Dermis microvascular lymphatic vessel endothelial cell (primary cell): Measurements from ENCODE around the gene WIPF1. TPM values are rescaled to one million over a fixed set of nuclear protein-coding genes. Genes with fewer than 3 reads are reported as not detected.

Experiments used
- DNase-seq, 2 donors: peaks; one replicate each; pipeline versions ENCODE4 v3.0.0 to v3.0.0-alpha.2; 2010; ENCODE audit warnings: low read depth in 2 of 2
- total RNA-seq: library from RNA; depleted of rRNA; stranded (reverse); fragments of >200 nt; gene quantifications from 2 replicates; pipeline ENCODE4 v1.2.1, GENCODE V29; 2014

Gene WIPF1
- total RNA-seq, 1 donor from 2014 or later = 7.8 TPM

GRCh38 chr2:174597009-174597344, 627 bp downstream of the WIPF1 start:
- no peak for DNase-seq

- no peak for DNase-seq
These were observed 1.7 kb downstream of the WIPF1 start for GRCh38 chr2:174595891-174596397.

- DNase-seq = no peak
These were observed 2.3 kb downstream of the WIPF1 start for GRCh38 chr2:174595116-174595809.

DNA sequence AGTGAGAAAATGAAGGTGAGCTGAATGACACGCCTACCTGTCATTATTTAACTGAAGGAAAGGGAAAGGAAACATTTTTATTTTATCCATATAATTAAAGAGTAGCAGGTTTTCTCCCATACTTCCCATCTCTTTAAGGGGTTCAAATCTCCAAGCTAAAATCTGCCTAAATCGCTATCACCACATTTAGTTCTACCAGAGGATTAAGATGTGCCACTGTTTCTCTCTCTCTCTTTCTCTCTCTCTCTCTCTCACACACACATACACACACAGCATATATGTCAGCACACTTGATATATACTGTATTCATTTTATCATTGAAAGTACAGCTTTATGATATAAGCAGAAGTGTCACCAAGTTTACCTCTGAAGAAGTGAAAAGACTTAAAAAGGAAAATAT, 3.1 kb downstream of the WIPF1 start:
- no peak for DNase-seq

GRCh38 chr2:174593574-174594203, 3.9 kb downstream of the WIPF1 start:
- DNase-seq = peak in 1 of 2 donors; percentile 76

GRCh38 chr2:174593041-174593440, 4.6 kb downstream of the WIPF1 start:
- no peak for DNase-seq

- no peak for DNase-seq
These were observed 5.9 kb downstream of the WIPF1 start for GRCh38 chr2:174591740-174592139.

- DNase-seq = no peak
These were observed 6.5 kb downstream of the WIPF1 start for GRCh38 chr2:174590928-174591648.

GRCh38 chr2:174590346-174590745, 7.3 kb downstream of the WIPF1 start:
- DNase-seq = no peak

- DNase-seq = no peak
These were observed 8.3 kb downstream of the WIPF1 start for GRCh38 chr2:174589334-174589733.

- no peak for DNase-seq
These were observed 9.1 kb downstream of the WIPF1 start for GRCh38 chr2:174588463-174588862.

GRCh38 chr2:174587579-174587978, 10.0 kb downstream of the WIPF1 start:
- no peak for DNase-seq

GRCh38 chr2:174586418-174587295, 10.9 kb downstream of the WIPF1 start:
- no peak for DNase-seq

DNA sequence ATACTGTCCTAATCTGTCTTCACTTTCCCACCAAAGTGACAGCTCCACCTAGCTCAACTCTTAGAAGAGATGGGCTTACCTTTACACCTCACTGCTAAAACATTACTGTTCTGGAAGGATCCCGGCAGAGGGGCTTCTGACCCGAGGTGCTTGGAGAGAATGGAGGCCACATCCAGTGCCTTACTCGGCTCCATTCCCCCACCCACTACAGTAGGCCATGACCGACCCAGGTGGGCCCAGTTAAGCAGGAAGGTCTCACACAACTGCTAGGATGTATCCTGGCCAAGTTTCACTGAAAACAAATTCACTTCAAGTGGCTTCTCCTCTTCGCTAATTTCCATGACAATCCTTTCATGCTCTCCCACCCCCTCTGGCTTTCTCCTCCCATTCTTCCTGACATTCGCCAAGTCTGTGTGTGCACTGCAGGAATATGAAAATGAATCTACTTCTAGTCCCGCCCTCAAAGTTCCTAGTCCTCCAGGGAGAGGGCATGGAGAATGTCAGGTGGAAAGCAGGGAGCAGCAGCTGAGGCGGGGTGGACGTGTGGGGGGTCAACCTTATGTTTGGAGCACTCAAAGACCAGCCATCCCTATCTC, 11.8 kb downstream of the WIPF1 start:
- DNase-seq = no peak

- no peak for DNase-seq
These were observed 12.5 kb downstream of the WIPF1 start for GRCh38 chr2:174585146-174585545.

DNA sequence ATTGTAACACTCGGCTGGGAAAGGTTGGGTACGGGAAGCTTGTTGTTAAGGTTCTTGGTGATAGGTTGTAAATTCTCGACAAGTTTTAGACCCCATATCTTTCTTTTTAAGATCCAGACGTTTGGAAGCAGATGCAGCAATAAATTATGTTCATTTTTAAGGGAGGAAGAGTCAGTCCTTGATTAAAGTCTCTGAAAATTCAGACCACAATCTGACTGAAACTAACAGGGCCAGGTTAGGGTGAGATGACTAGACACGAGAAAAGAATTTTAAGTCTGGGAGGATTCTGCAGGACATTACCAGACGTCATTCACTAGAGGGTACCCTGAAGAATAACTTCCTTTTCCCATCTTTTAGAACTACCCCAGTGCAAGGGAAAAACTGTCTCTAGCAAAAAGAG, 16.1 kb downstream of the WIPF1 start:
- no peak for DNase-seq

DNA sequence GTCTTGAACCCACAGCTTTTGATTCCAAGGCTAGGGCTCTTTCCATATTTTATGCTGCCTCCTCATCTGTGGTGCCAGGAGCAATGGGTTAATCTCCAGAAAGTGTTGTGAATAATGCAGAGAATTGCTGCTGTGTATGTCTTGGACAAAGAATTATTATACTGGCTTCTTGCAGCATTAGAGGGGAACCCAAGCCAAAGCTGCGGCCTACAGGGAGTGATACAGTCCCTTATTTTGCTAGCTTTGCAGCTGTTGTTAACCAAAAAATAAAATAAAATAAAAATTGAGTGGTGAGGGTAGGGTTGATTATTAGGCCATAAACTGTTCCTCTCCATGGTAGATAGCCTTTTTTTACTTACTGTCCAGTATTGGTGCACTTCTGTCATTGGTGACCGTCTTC, 16.7 kb downstream of the WIPF1 start:
- no peak for DNase-seq

DNA sequence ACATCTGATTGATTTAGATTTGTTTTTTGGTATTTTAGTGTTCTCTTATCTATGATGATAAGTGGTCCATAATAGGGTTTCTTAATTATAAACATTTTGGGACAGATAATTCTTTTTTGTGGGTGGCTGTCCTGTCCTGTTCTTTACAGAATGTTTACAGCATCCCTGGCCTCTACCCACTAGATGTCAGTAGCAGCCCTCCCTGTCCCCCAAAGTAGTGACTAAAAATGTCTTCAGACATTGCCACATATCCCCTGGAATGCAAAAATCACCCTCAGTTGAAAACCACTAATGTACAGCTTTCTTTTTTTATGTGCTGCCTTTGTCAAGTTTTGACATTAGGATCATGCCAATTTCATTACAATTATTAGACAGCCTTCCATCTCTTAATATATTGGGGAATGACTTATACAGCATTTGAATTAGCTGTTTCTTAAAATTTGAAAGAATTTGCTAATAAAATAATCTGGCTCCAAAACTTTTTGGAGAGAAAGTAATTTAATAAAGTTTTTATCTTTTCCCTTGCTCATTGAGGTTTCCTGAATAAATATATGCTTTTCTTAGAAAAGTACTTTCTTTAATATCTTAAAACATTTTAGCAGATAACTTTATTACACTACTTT, 19.5 kb downstream of the WIPF1 start:
- peak in 1 of 2 donors; percentile 49 for DNase-seq

- DNase-seq = no peak
These were observed 22.4 kb downstream of the WIPF1 start for GRCh38 chr2:174575124-174575776.

DNA sequence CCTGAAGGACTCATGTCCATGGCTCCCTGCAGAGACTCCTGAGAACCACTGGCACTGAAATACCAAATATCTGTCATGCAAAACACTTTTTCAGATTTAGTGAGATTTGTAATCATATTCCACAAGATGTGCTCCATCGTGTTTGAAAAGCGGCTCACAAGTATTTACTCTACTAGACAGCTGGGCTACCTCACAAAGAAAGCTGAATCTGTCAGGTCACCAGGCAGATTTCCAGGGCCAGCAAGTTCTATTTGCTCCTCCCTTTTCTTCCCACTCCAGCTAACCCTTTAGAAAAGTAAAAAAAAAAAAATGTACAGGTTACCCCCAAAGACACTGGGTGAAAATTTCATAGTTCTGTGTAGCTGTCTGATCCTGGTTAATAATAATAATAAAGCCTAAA, 22.9 kb downstream of the WIPF1 start:
- DNase-seq = no peak
